GM12878 (cell line): ENCODE measurements around the gene GDAP2. TPM values are rescaled to one million over a fixed set of nuclear protein-coding genes. Genes with fewer than 3 reads are reported as not detected.

ENCODE experiments used
- ATAC-seq: fragments of 200-7000 bp; cut with Tn5 transposase; 3 replicates; pipeline ENCODE4 v1.9.1; 2020; ENCODE audit warnings: mild to moderate bottlenecking, moderate library complexity
- BruUV-seq: library from RNA; stranded (reverse); fragments of 400-500 nt; replicated peaks from 2 replicates; lab custom pipeline; 2021; lab: Mats Ljungman, UMichigan
- CTCF ChIA-PET: fragments of 300-600 bp; sonication (Branson Sonifier 250); formaldehyde crosslinking; extraction: SDS; loops from one replicate; lab custom pipeline; 2021; ENCODE audit warnings: inconsistent platforms; lab: Yijun Ruan, JAX
- POLR2A ChIA-PET: fragments of 350-600 bp; formaldehyde crosslinking; extraction: SDS; loops from one replicate; lab custom pipeline; 2021; ENCODE audit warnings: inconsistent platforms; lab: Charles Lee
- RAD21 ChIA-PET: fragments of 300-600 bp; sonication (Branson Sonifier 250); formaldehyde crosslinking; loops from one replicate; lab custom pipeline; 2023; ENCODE audit warnings: antibody characterized with exemption; ENCODE audit not compliant: unreplicated experiment; lab: Charles Lee
- SMC1A ChIA-PET: fragments of 300-600 bp; sonication (Branson Sonifier 250); formaldehyde crosslinking; loops from one replicate; lab custom pipeline; 2023; ENCODE audit not compliant: unreplicated experiment, uncharacterized antibody; lab: Charles Lee
- DNase-seq: peaks from one replicate; pipeline ENCODE4 v3.0.0-alpha.2; 2011; ENCODE audit warnings: low read depth, low spot score
- FAIRE-seq: peaks from 3 replicates; lab custom pipeline; 2011; peaks lifted over from hg19 to GRCh38; lab: Jason Lieb, UNC
- H2AFZ ChIP-seq: 2 replicates; pipeline ENCODE4 v1.6.0; 2011; ENCODE audit warnings: low read depth, low read length, control low read depth; ENCODE audit not compliant: control insufficient read depth
- H3K27ac ChIP-seq: 2 replicates; pipeline ENCODE4 v1.5.1; 2011; ENCODE audit warnings: control low read depth; ENCODE audit not compliant: control insufficient read depth, insufficient read depth
- H3K27me3 ChIP-seq, 2 experiments: replicated peaks in 1 of 2; 2 replicates each; pipeline versions ENCODE4 v1.6.0 to v1.6.1; 2011; ENCODE audit warnings: low read length in 1 of 2; ENCODE audit not compliant: control insufficient read depth in 2 of 2, insufficient read depth in 2 of 2
- H3K36me3 ChIP-seq, 2 experiments: 2 replicates each; pipeline ENCODE4 v1.5.1; 2011; ENCODE audit warnings: low read length in 1 of 2; ENCODE audit not compliant: control insufficient read depth in 2 of 2, insufficient read depth in 2 of 2
- H3K4me1 ChIP-seq: 2 replicates; pipeline ENCODE4 v1.6.1; 2011; ENCODE audit warnings: mild to moderate bottlenecking, low read length, moderate library complexity, mixed read lengths; ENCODE audit not compliant: control insufficient read depth, insufficient read depth
- H3K4me2 ChIP-seq: 2 replicates; pipeline ENCODE4 v1.6.0; 2011; ENCODE audit warnings: control low read depth; ENCODE audit not compliant: control insufficient read depth, insufficient read depth
- H3K4me3 ChIP-seq: fragments of 200-600 bp; sonication (generic); 2 replicates; pipeline ENCODE4 v1.5.1; 2016
- H3K79me2 ChIP-seq: 2 replicates; pipeline ENCODE4 v1.6.0; 2011; ENCODE audit warnings: low read length; ENCODE audit not compliant: control insufficient read depth, insufficient read depth
- H3K9ac ChIP-seq: 2 replicates; pipeline ENCODE4 v1.8.0; 2011; ENCODE audit warnings: low read length, control low read depth, mixed read lengths; ENCODE audit not compliant: control insufficient read depth, insufficient read depth
- H3K9me3 ChIP-seq: replicated peaks from 3 replicates; pipeline ENCODE4 v1.5.1; 2011; ENCODE audit warnings: mild to moderate bottlenecking, low read length; ENCODE audit not compliant: control insufficient read depth, insufficient read depth
- H4K20me1 ChIP-seq: 2 replicates; pipeline ENCODE4 v1.6.0; 2011; ENCODE audit not compliant: control insufficient read depth, insufficient read depth
- BRCA1 ChIP-seq: IDR thresholded peaks from 2 replicates; pipeline ENCODE4 v1.6.1; 2011; ENCODE audit warnings: low read depth, low read length, improper control_type of control experiment
- CHD1 ChIP-seq: IDR thresholded peaks from 2 replicates; pipeline ENCODE4 v1.6.1; 2012; ENCODE audit warnings: low read depth, low read length, improper control_type of control experiment
- HCFC1 ChIP-seq: fragments of 150-350 bp; IDR thresholded peaks from 2 replicates; pipeline ENCODE4 v1.6.1; 2014; ENCODE audit warnings: low read length
- MXI1 ChIP-seq: fragments of 150-350 bp; IDR thresholded peaks from 2 replicates; pipeline ENCODE4 v1.6.1; 2011; ENCODE audit warnings: low read depth, mild to moderate bottlenecking, inconsistent platforms, low read length, improper control_type of control experiment
- SMAD5 ChIP-seq: IDR thresholded peaks from 2 replicates; pipeline ENCODE4 v1.6.1; 2016; ENCODE audit warnings: antibody characterized with exemption, low read depth
- SMC3 ChIP-seq: IDR thresholded peaks from 2 replicates; pipeline ENCODE4 v1.6.1; 2011; ENCODE audit warnings: low read length, improper control_type of control experiment, borderline replicate concordance
- TBL1XR1 ChIP-seq: IDR thresholded peaks from 2 replicates; pipeline ENCODE4 v1.6.1; 2012; ENCODE audit warnings: low read depth, low read length, improper control_type of control experiment
- WGBS: methylation state at CpG from one replicate; pipeline ENCODE4 v1.1.6; 2016; ENCODE audit warnings: low lambda C conversion rate; ENCODE audit not compliant: insufficient replicate concordance, insufficient coverage; ENCODE audit errors: missing lambda C conversion rate; 5-methylcytosine and 5-hydroxymethylcytosine counted together
- in situ Hi-C: fragments of 300-500 bp; cut with MboI; formaldehyde crosslinking; loops from 9 replicates; pipeline ENCODE4 v1.14.3; 2018; ENCODE audit warnings: mixed read lengths
- intact Hi-C: fragments of 100-400 bp; cut with micrococcal nuclease; formaldehyde crosslinking; loops from one replicate; pipeline ENCODE4 v1.14.2; 2022; ENCODE audit not compliant: unreplicated experiment
- polyA plus RNA-seq, 11 experiments: library from polyadenylated mRNA; depleted of rRNA in 4 of 11; unstranded in 6 of 11; stranded (reverse) in 5 of 11; fragments of >200 nt; fragmentation: Nextera tagmentation in 4 of 11; fragmentation: Illumina TruSeq in 1 of 11; extraction: Ambion mirVana in 4 of 11; extraction: Trizol in 1 of 11; gene quantifications; 1 replicate in 1 of 11; 2 replicates in 10 of 11; pipeline versions ENCODE4 v1.2.1 to v1.2.3, GENCODE V29; 2011 to 2016; ENCODE audit warnings: inconsistent platforms in 2 of 11, missing spikeins in 2 of 11, low read depth in 1 of 11
- total RNA-seq, 4 experiments: library from RNA; depleted of rRNA in 3 of 4; stranded (reverse); fragments of >200 nt in 3 of 4; fragmentation: Illumina TruSeq in 1 of 4; extraction: Trizol in 1 of 4; gene quantifications; 2 replicates each; pipeline versions ENCODE4 v1.2.1 to v1.2.3, GENCODE V29; 2013 to 2021
- TF ChIP-seq, protein P1 (sequence below): fragments of 450-650 bp; IDR thresholded peaks from 2 replicates; pipeline ENCODE4 v1.6.1; 2017; ENCODE audit warnings: low read depth, mild to moderate bottlenecking, moderate library complexity
- TF ChIP-seq, protein P2 (sequence below): fragments of 450-650 bp; IDR thresholded peaks from 2 replicates; pipeline ENCODE4 v1.6.1; 2018; ENCODE audit warnings: borderline replicate concordance, mild to moderate bottlenecking; ENCODE audit not compliant: partially characterized antibody

GDAP2 gene
- total and polyA plus RNA-seq, 10 of the 15 experiments (the other 5 are each of a cell fraction or from before 2014, with no cell fraction given): 2.6 to 19.2 (median 11.4) TPM

DNA sequence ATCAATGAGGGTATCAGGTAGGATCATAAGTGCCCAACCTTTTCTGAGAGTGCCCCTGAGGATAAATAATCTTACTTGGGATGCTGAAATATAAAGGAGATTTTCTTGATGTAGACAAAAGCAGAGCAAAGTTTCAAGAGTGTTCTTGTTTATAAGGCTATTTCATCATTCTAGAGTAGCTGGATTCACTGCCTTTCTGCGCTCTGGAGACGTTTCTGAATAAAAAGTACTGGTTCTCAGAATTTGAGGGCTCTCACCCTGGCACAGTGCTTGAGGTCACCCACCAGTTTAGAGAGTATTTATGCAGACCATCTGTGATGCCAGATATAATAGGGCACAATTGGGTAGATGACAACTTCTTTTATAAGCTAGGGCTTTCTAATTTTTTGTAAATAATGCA lies 103.3 kb downstream of the GDAP2 start:
- no peaks in the 10 kb centered on the region for H4K20me1 ChIP-seq
- FAIRE-seq (no peak), DNase-seq (no peak), ATAC-seq (no peak)
- H3K27ac ChIP-seq: no peak overlapping the region
- intact Hi-C loops: no loop called here
- in situ Hi-C loops: no loop called here
- H3K4me2 ChIP-seq: no peak overlapping the region
- H3K36me3 ChIP-seq: no peaks in the 10 kb centered on the region
- no peaks in the 10 kb centered on the region for H3K27me3 ChIP-seq
- 0% methylated on average over 2 of the region's 2 CpGs for WGBS
- no peak overlapping the region for H2AFZ ChIP-seq
- no peaks in the 10 kb centered on the region for H3K79me2 ChIP-seq
- RAD21 ChIA-PET: interaction anchor here (0.7 kb wide), 1 partner anchor 9 kb away, joined by 3 read pairs; no protein-coding TSS in a partner anchor
- CTCF ChIA-PET: no interaction called here
- SMC1A ChIA-PET: interaction anchor here (0.7 kb wide), 1 partner anchor 9 kb away, joined by 3 read pairs; no protein-coding TSS in a partner anchor
- no peaks in the 10 kb centered on the region; the same call in 1 of the 3 replicates for H3K9me3 ChIP-seq
- no TSS peak for BruUV-seq
- no peak overlapping the region for H3K9ac ChIP-seq
- no peaks in the 10 kb centered on the region for H3K4me1 ChIP-seq
- H3K4me3 ChIP-seq: no peak overlapping the region
- POLR2A ChIA-PET: no interaction called here
- TF ChIP-seq MXI1: no peak
- TF ChIP-seq BRCA1: no peak
- TF ChIP-seq, protein P1, sequence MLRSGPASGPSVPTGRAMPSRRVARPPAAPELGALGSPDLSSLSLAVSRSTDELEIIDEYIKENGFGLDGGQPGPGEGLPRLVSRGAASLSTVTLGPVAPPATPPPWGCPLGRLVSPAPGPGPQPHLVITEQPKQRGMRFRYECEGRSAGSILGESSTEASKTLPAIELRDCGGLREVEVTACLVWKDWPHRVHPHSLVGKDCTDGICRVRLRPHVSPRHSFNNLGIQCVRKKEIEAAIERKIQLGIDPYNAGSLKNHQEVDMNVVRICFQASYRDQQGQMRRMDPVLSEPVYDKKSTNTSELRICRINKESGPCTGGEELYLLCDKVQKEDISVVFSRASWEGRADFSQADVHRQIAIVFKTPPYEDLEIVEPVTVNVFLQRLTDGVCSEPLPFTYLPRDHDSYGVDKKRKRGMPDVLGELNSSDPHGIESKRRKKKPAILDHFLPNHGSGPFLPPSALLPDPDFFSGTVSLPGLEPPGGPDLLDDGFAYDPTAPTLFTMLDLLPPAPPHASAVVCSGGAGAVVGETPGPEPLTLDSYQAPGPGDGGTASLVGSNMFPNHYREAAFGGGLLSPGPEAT: no peak

DNA sequence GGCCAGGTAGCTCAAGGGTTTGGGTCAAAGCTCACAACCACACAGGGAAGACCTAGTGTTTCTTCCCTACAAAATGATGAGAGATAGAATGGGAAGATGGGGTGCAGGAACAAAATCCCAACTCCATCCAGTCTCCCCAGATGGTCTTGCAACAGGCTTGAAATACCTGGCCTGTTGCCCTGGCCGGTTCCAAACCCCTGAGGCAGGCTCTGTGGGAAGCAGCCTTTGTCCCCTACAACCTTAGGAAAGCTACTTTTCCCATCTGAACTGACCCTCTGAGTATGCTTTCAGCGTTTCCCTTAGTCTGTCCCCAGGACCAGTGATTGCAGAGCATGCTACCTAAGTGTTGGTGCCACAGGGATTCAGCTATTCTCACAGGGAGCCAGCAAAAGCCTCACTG lies 104.0 kb downstream of the GDAP2 start:
- FAIRE-seq (no peak), ATAC-seq (no peak), DNase-seq (no peak)
- CTCF ChIA-PET: no interaction called here
- H3K79me2 ChIP-seq: no peaks in the 10 kb centered on the region
- H3K9ac ChIP-seq: no peak overlapping the region
- no peaks in the 10 kb centered on the region for H3K4me1 ChIP-seq
- intact Hi-C loops (no loop called here), in situ Hi-C loops (no loop called here)
- RAD21 ChIA-PET: interaction anchor here (0.5 to 0.7 kb wide), 2 partner anchors 9 to 131 kb away, joined by 3 read pairs; no protein-coding TSS in a partner anchor
- 0% methylated on average over 2 of the region's 2 CpGs for WGBS
- H2AFZ ChIP-seq: no peak overlapping the region
- no peaks in the 10 kb centered on the region for H4K20me1 ChIP-seq
- no peak overlapping the region for H3K27ac ChIP-seq
- H3K4me3 ChIP-seq: no peak overlapping the region
- TF ChIP-seq SMC3: no peak
- no peak for TF ChIP-seq CHD1
- TF ChIP-seq SMAD5: no peak
- TF ChIP-seq HCFC1: no peak
- TF ChIP-seq, protein P2, sequence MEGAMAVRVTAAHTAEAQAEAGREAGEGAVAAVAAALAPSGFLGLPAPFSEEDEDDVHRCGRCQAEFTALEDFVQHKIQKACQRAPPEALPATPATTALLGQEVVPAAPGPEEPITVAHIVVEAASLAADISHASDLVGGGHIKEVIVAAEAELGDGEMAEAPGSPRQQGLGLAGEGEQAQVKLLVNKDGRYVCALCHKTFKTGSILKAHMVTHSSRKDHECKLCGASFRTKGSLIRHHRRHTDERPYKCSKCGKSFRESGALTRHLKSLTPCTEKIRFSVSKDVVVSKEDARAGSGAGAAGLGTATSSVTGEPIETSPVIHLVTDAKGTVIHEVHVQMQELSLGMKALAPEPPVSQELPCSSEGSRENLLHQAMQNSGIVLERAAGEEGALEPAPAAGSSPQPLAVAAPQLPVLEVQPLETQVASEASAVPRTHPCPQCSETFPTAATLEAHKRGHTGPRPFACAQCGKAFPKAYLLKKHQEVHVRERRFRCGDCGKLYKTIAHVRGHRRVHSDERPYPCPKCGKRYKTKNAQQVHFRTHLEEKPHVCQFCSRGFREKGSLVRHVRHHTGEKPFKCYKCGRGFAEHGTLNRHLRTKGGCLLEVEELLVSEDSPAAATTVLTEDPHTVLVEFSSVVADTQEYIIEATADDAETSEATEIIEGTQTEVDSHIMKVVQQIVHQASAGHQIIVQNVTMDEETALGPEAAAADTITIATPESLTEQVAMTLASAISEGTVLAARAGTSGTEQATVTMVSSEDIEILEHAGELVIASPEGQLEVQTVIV: no peak
- no peak for TF ChIP-seq TBL1XR1
- TF ChIP-seq, all 136 proteins: peak for 0
- ChIA-PET SMC1A (no interaction called here), POLR2A (no interaction called here)
- no peaks in the 10 kb centered on the region for H3K27me3 ChIP-seq
- no peaks in the 10 kb centered on the region for H3K36me3 ChIP-seq
- no peaks in the 10 kb centered on the region; the same call in 2 of the 3 replicates for H3K9me3 ChIP-seq
- H3K4me2 ChIP-seq: no peak overlapping the region
- no TSS peak for BruUV-seq
